NCI-H2171 treated with DMSO at 0.1 percent for 48 hours (cell line): ENCODE results near the gene PPP6R3.
A peak's percentile ranks its signal among the peaks of the same experiment; 100 is the strongest.

Source experiments
- DNase-seq: peaks from one replicate; lab custom pipeline; 2025; lab: John Stamatoyannopoulos, UW

The PPP6R3 gene, protein sequence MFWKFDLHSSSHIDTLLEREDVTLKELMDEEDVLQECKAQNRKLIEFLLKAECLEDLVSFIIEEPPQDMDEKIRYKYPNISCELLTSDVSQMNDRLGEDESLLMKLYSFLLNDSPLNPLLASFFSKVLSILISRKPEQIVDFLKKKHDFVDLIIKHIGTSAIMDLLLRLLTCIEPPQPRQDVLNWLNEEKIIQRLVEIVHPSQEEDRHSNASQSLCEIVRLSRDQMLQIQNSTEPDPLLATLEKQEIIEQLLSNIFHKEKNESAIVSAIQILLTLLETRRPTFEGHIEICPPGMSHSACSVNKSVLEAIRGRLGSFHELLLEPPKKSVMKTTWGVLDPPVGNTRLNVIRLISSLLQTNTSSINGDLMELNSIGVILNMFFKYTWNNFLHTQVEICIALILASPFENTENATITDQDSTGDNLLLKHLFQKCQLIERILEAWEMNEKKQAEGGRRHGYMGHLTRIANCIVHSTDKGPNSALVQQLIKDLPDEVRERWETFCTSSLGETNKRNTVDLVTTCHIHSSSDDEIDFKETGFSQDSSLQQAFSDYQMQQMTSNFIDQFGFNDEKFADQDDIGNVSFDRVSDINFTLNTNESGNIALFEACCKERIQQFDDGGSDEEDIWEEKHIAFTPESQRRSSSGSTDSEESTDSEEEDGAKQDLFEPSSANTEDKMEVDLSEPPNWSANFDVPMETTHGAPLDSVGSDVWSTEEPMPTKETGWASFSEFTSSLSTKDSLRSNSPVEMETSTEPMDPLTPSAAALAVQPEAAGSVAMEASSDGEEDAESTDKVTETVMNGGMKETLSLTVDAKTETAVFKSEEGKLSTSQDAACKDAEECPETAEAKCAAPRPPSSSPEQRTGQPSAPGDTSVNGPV

DNA sequence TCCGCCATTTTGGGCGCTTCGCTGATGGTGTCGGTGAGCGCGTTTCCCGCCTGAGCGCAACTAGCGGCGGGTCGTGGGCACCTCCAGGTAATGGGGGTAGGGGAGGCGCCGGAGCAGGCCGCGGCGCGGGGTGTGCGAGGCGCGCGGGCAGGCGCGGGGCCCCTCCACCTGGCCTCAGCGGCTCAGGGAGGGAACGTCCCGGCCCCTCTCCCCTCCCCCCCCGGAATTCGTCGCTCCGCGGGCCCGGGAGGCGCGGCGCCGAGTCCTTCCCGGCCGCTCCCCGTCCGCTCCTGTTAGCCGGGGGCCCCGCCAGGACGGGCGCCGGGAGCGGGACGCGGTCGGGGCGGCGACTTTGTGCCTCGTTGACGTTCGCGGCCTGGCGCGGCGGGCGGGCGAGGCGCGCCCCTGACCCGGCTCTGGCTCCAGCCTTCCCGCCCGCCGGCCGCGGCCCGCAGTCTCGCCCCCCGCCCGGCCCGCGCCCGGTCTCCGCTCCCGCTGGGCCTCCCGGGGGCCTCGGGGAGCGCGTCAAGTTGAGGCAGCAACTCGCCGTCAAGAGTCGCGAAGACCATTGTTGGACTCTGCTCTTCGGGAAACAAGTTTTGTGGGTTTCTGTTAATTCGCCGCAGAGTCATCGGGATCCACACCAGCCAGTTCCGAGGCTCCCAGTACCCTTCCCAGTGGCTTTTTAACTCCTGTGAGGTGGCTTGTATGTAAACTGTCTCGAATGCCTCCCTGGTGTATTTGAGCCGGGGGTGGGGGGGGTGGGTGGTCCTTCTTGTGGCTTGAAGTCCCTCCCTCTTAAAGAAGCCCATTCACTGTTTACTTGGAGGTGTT is at the start of gene PPP6R3:
PPP6R3 (plus strand) TSS at position 12 of the 834 bp plus-strand sequence. CDS start 76,913 bp downstream, outside the sequence.
- no peak for DNase-seq

DNA sequence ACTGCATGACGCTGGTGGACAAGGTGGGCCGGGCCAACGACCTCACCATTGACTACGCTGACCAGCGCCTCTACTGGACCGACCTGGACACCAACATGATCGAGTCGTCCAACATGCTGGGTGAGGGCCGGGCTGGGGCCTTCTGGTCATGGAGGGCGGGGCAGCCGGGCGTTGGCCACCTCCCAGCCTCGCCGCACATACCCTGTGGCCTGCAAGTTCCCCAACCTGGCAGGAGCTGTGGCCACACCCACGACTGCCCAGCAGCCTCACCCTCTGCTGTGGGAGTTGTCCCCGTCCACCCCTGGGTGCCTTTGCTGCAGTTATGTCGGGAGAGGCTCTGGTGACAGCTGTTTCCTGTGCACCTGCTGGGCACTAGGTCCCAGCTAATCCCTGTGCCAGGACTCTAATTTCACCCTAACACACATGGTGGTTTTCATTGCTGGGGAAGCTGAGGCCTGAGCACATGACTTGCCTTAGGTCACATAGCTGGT is 49.0 kb upstream of the PPP6R3 start:
- DNase-seq, result no peak

DNA sequence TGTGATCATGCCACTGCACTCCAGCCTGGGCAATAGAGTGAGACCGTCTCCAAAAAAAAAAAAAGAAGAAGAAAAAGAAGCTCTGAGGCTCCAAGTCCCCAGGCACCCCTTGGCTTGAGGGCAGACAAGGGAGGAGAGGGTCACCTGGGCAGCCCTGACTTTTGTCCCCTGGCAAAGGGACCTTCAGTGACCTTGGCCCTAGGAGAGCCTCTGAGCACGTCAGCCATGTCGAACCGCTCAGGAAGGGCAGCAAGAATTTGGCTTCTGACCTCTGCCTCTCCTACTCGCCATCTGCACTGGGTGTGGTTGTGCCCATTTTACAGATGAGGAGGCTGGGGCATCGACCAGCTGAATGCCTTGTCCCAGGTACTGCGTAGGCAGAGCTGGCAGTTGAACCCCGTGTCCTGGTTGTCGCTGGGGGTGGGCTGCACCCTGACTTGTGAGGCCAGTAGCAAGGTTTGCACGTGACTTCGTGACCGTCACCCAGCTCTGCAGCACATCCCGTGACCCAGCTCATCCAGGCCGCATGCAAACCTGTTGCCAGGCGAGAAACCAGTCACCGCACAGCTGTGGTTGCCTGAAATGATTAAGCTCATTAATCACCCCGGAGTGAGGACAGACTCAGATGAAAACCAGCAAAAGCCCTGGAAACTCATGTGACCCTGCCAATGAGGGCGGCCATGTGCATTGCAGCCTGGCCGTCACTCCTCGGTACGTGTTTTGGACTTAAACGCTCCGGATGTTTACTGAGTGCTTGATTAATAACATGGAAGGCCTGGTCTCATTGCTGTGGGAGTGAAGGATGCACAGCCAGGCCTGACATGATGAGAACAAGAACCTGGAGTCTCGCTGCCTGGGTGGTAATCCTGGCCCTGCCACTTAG is 47.7 kb upstream of the PPP6R3 start:
- no peak for DNase-seq

DNA sequence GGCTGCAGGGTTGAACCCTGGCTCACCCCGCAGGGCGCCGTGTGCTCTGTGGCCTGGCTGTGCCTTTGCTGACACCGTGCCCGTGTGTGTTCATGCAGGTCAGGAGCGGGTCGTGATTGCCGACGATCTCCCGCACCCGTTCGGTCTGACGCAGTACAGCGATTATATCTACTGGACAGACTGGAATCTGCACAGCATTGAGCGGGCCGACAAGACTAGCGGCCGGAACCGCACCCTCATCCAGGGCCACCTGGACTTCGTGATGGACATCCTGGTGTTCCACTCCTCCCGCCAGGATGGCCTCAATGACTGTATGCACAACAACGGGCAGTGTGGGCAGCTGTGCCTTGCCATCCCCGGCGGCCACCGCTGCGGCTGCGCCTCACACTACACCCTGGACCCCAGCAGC is 47.0 kb upstream of the PPP6R3 start:
- no peak for DNase-seq

DNA sequence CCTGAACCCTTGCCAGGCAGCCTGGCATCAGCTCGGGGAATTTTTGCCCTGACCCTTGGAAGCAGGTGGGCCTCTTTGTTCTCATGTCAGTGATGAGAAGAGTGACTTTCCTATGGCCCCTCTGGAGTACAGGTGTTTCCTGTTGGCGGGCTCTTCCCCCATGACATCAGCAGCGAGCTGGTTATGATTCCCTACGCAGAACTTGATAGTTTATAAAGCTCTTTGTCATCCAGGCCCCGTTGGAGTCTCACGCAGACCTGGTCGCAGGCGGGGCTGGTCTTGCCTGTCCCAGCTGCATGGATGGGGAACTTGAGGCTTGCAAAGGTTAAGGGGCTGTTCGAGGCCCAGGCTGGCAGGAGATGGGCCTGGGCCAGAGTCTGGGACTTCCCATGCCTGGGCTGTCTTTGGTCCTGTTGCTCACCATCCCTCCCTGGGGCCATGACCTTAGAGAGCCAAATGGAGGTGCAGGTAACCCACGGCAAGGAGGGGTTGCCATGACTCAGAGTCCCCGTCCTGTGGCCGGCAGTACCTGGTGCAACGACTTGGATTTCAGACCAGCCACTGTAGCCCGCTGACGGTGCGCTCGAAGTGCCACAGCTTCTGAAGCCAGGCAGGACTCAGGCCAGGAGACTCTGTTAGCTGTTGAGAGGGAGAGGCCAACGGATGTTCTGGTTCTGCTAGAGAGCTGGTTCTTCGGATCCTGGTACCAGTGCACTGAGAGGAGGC is 45.9 kb upstream of the PPP6R3 start:
- no peak for DNase-seq

DNA sequence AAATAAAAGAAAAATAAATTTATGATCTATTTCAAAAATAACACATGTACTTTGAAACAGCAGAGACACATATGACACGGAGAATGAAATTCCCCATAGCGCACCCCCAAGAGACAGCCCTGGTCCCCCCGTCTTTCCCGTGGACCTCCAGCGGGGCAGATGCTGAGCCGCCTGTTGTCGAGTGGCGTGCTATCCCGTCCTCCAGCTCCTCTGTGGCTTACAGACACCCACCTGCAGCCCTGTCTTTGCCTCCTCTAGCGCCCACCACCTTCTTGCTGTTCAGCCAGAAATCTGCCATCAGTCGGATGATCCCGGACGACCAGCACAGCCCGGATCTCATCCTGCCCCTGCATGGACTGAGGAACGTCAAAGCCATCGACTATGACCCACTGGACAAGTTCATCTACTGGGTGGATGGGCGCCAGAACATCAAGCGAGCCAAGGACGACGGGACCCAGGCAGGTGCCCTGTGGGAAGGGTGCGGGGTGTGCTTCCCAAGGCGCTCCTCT is 44.4 kb upstream of the PPP6R3 start:
- DNase-seq, result no peak

DNA sequence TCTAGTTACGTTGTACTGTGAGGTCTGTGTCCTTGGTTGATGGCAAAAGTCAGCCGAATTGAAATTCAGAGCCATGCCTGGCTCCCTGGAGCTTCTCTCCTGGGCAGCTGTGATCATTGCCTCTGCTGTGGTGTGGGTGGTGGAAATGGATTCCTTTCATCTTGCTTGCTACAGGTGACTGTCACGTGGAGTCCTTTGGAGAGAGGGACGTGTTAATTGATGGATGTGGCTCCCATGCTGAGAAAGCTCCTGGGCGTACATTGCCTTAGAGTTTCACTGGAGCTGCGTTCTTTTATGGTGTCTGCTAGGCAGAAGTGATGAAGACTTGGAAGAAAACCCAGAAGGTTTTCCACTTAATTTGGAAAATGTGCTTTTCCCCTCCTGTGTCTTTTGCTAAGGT is 41.9 kb upstream of the PPP6R3 start:
- no peak for DNase-seq

DNA sequence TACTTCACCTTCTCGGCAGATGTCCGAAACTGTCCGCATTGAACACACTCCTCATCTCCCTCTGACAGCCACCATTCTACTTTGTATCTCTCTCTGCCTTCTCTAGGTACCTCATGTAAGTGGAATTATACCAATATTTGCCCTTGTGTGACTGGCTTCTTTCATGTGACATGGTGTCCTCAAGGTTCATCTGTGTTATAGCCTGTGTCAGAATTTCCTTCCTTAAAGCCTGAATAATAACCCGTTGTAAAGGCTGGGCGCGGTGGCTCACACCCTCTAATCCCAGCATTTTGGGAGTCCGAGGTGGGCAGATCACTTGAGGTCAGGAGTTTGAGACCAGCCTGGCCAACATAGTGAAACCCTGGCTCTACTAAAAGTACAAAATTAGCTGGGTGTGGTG is 40.4 kb upstream of the PPP6R3 start:
- DNase-seq, result no peak

DNA sequence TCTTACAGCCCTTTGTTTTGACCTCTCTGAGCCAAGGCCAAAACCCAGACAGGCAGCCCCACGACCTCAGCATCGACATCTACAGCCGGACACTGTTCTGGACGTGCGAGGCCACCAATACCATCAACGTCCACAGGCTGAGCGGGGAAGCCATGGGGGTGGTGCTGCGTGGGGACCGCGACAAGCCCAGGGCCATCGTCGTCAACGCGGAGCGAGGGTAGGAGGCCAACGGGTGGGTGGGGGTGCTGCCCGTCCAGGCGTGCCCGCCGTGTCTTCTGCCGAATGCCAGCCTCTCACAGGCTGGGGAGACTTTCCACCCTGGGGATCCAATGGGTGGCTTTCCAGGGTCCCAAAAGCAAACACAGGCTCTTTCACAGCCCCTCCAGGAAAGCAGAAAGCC is 37.1 kb upstream of the PPP6R3 start:
- DNase-seq, result no peak

DNA sequence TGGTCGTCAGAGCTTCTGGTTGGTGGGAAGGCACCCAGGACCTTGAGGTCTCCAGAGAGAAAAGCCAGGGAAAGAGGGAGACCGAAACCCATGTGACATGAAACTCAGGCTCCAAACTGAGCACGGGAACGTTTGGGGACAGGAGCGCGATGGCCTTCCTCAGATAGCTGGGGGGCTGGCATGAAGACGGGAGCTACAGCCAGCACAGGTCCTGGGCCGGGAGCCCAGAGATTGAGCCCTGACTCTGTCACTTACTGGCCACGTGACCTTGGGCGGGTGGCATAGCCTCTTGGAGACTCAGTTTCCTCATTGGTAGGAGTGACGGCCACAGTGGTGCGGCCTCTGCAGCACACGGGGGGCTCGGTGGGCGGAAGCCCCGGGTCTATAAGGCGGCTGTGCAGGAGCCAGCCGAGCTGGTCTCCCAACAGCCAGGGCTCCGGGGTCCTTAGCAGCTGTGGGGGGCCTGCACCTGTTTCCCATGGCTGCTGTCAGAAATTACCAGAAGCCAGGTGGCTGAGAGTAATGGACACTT is 36.4 kb upstream of the PPP6R3 start:
- no peak for DNase-seq

DNA sequence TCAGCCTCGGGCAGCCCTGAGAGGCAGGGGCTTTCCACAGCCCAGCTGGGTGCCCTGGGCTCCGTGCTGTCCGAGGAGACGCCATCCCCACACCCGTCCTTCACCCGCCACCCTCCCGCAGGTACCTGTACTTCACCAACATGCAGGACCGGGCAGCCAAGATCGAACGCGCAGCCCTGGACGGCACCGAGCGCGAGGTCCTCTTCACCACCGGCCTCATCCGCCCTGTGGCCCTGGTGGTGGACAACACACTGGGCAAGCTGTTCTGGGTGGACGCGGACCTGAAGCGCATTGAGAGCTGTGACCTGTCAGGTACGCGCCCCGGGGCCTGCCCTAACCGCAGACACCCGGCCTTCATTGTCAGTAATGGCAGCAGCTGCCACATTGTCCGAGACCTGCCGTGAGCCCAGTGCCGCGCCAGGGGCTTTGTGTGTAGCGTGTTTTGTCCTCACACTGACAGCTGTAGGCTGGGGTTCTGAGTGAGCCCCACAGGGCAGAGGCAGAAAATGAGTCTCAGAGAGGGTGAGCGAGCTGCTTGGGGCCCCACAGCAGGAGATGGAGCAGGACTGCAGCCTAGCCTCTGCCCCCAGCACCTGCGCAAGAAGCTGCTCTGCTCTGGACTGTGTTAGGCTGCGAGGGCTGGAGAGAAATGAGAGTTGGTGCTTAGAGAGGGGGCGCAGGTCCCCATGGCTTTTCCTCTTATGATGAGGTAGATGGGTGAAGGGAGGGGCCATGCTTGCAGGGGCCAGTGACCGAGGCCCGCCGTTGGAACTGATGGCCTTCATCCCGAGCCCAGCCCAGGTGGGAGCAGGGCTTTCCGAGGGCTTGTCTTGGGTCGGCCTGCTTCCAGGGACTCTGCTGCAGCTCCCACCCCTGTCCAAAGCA is 35.3 kb upstream of the PPP6R3 start:
- no peak for DNase-seq

DNA sequence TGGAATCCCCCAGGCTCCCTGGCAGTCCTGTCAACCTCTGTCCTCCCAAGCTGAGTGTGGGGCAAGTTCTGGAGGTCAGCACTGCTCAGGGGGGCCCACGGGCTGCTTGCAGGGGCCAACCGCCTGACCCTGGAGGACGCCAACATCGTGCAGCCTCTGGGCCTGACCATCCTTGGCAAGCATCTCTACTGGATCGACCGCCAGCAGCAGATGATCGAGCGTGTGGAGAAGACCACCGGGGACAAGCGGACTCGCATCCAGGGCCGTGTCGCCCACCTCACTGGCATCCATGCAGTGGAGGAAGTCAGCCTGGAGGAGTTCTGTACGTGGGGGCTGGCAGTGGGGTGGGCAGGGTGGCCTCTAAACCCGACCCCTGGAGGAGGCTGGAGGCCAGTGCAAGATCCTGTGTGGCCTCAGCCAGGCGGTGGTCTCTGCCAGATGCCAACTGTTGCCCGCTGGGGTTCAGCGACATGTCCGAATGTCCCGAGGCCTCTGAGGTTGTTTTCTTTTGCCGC is 34.6 kb upstream of the PPP6R3 start:
- DNase-seq, result no peak

DNA sequence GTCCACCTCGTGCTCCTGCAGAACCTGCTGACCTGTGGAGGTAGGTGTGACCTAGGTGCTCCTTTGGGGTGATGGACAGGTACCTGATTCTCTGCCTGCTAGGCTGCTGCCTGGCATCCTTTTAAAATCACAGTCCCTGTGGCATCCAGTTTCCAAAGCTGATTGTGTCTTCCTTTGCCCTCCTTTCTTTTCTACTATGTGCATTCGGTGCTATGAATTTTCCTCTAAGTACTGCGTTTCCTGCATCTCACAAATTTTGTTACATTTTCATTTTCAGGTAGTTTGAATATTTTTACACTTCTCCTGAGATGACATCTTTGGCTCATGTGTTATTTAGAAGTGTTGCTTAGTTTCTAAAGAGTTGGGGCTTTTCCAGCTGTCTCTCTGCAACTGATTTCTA is 30.9 kb upstream of the PPP6R3 start:
- DNase-seq, result no peak

DNA sequence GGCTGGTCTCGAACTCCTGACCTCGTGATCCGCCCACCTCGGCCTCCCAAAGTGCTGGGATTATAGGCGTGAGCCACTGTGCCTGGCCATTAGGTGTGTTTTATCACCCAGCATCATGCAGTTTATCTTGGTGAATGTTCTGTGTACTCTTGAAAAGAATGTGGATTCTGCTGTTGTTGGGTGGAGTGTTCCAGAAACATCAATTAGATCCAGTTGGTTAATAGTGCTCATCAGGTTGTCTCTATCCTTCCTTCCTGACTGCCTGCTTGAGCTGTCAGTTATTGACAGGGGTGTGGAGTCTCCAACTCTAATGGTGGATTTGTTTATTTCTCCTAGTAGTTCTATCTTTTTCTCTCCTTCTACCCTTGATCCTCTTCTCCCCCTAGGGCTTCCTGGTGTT is 30.2 kb upstream of the PPP6R3 start:
- DNase-seq, result peak; percentile 35

DNA sequence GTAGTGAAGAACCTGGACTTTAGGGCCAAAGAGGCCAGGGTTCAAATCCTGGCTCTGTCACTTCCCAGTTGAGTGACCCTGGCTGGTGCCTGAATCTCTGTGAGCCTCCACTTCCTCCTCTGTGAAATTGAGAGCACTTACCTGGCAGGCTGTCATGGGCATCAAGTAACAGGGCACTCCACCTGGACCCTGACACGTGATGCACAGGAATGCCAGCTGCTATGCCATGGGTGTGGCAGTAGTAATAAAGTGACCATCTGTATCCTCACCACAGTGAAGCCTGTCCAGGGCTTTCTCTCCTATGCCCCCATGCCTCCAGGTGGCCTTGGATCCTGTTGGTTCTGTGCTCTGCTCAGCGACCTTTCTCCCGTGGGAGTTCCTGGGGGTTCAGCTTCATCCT is 29.8 kb upstream of the PPP6R3 start:
- peak; percentile 82 for DNase-seq

DNA sequence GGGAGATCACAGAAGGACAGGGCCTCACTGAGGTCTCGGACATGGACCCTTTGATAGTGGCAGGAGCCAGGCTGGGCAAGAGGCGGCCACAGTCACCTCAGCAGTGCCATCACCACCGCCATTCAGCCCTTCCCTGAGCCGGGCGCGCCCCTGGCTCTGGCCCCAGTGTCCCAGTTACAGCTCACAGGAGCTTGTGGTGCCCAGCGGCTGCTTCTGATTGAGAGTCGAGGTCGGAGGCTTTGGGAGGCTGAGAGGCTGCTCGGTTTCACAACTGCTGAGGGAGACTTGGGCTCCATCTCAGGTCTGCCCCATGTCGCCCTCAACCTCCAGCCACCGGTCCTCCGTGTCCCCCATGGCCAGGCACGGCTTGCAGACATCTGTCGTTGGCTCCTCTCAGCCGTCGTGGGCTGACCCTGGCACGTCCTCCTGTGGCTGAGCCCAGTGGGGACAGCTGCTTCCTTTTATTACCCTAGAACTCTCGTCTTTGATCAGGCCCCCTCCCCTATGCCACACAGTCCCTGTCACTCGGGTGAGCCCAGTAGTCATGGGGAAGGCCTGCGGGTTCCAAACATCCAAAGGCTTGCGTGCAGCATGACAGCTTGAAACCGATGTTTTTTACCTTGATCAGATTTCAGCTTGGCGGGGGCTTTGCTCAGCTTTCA is 28.4 kb upstream of the PPP6R3 start:
- peak; percentile 53 for DNase-seq

DNA sequence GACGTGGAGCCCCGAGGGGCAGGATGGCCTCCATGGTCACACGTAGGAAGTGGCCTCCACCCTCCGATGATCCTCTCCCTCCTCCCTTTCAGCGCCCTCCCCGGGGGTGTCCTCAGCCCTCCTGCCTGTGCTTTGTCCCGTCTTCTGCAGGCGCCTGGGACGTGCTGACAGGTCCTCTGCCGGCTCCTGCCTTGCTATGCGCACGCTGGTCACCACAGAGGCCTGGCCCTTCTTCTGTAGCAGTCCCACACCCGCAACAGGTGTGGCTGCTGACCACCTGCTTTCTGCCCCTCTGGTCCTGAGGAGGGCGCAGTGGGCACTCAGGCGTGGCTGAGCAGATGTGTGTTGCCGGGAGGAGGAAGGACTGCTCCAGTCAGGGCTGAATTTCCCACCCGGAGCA is 27.7 kb upstream of the PPP6R3 start:
- no peak for DNase-seq

DNA sequence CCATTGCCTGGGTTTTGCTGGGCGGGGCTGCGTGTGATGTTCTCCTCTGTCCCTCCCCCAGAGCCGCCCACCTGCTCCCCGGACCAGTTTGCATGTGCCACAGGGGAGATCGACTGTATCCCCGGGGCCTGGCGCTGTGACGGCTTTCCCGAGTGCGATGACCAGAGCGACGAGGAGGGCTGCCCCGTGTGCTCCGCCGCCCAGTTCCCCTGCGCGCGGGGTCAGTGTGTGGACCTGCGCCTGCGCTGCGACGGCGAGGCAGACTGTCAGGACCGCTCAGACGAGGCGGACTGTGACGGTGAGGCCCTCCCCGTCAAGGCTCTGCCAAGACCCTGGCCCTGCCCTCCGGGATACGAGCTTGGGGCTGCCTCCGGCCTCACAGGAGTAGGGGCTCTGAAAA is 27.0 kb upstream of the PPP6R3 start:
- no peak for DNase-seq
